GM21737 (cell line): ENCODE measurements around the gene SVOPL.

Source experiments
- ATAC-seq: cut with Tn5 transposase; IDR thresholded peaks from one replicate; pipeline ENCODE4 v1.9.1; 2021; ENCODE audit warnings: mild to moderate bottlenecking, moderate library complexity; ENCODE audit not compliant: unreplicated experiment

The SVOPL gene

GRCh38 chr7:138662076-138662990 lies 38.8 kb downstream of the SVOPL start:
- no peak for ATAC-seq

- ATAC-seq, result no peak
Observed at GRCh38 chr7:138661069-138661635, 40.0 kb downstream of the SVOPL start.

- no peak for ATAC-seq
Observed at GRCh38 chr7:138658889-138659288, 42.3 kb downstream of the SVOPL start.

GRCh38 chr7:138657854-138658386 lies 43.2 kb downstream of the SVOPL start:
- ATAC-seq, result no peak

- ATAC-seq, result no peak
Observed at GRCh38 chr7:138656952-138657351, 44.2 kb downstream of the SVOPL start.

- ATAC-seq, result no peak
Observed at GRCh38 chr7:138654616-138655015, 46.5 kb downstream of the SVOPL start.

- ATAC-seq, result no peak
Observed at GRCh38 chr7:138649506-138649905, 51.7 kb downstream of the SVOPL start.

GRCh38 chr7:138645284-138645683 lies 55.9 kb downstream of the SVOPL start:
- no peak for ATAC-seq

GRCh38 chr7:138632826-138633602 lies 68.1 kb downstream of the SVOPL start:
- ATAC-seq, result no peak

GRCh38 chr7:138632384-138632783 lies 68.8 kb downstream of the SVOPL start:
- ATAC-seq, result no peak

- no peak for ATAC-seq
Observed at GRCh38 chr7:138630059-138630610, 71.0 kb downstream of the SVOPL start.

GRCh38 chr7:138627361-138627760 lies 73.8 kb downstream of the SVOPL start:
- ATAC-seq, result no peak

GRCh38 chr7:138626846-138627245 lies 74.3 kb downstream of the SVOPL start:
- ATAC-seq, result no peak

- no peak for ATAC-seq
Observed at GRCh38 chr7:138625849-138626230, 75.3 kb downstream of the SVOPL start.

- ATAC-seq, result no peak
Observed at GRCh38 chr7:138625084-138625848, 75.9 kb downstream of the SVOPL start.

GRCh38 chr7:138622841-138623240 lies 78.3 kb downstream of the SVOPL start:
- no peak for ATAC-seq

- no peak for ATAC-seq
Observed at GRCh38 chr7:138618933-138619332, 82.2 kb downstream of the SVOPL start.

GRCh38 chr7:138618506-138618905 lies 82.7 kb downstream of the SVOPL start:
- ATAC-seq, result no peak

- no peak for ATAC-seq
Observed at GRCh38 chr7:138616085-138616484, 85.1 kb downstream of the SVOPL start.

- no peak for ATAC-seq
Observed at GRCh38 chr7:138613630-138614029, 87.5 kb downstream of the SVOPL start.
